ENCODE measurements around the gene PPARG.
"Not testable (repeated sequence)": the region's sequence is repeated elsewhere in the genome, so short reads cannot be mapped to it uniquely, and the experiment has no call there.

PPARG gene

DNA sequence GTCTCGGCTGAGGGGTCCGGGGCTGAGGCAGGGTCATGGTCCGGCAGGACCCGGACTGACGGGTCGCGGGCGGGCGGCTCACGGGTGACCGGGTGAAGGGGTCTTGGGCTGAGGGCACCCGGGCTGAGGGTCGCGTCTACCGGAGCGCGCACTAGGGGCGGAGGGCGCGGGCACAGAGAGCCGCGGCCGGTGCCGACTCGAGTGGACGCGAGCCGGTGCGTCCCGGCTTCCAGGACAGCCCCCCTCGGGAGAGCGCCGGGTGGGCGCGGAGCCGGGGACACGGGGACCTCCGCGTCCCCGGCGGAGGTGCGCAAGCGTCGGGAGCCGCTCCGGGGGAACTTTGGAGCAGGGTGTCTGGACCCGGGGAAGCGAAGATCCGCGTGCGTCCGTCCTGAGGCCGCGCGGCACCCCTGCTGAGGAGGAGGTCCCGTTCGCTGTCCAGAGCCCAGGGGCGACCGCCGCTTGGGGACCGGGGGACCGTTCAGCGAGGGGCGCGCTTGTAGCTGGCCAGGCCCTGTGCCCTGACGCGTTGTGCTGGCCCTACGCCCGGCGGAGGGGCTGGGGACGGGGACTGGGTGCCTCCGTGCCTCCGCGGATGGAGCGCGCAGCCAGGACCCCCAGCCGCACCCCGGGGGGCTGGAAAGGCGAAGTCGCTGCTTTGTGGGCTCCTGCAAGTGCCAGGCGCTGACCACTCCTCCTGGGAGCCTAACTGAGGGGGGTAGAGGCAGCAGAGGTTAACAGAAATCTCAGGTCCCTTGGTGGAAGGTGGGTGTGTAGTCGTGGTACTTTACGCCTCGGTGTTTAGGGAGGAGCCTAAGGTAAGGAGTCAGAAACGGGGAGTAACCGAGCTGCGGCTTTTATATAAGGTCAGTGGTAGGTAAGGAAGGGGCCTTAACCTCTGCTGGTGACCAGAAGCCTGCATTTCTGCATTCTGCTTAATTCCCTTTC, at the start of gene PPARG:
Gene PPARG, plus strand, starts transcription at position 889 of the 948 bp plus-strand sequence. CDS start 90,642 bp downstream, outside the sequence.
- DNase-seq: no peak

DNA sequence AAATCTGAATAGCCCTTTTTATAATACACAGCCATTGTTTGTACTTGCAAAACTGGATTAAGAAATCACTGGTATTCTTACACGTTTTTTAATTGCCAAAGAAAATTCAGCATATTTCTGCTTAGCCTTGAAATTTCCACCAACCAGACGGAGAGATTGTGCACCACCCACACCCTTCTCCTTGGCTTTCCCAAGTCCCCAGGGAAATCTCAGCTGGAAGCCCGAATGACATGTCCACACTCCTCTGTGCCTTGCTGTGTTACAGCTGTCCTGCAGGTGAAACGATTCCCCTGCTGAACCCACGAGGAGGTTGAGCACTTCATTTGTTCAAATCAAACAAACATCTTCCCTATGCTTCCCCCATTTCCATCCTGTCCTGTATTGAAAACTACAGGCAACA, 49.6 kb upstream of the PPARG start:
- DNase-seq: no peak

DNA sequence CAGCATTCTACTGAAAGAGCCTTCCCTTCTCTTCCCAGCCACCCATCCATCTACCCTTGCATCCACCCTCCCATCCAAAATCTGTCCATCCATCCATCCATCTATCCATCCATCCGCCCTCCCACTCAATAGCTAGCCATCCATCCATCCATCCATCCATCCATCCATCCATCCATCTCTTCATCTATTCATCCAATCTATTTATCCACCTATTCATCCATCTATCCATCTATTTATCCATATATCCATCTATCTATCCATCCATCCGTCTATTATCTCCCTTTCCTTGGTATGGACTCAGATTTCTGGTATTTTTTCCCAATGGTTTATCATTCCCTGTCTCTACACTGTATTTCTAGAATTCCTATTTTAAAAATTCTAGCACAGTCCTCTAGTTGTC, 46.1 kb upstream of the PPARG start:
- DNase-seq: no peak

DNA sequence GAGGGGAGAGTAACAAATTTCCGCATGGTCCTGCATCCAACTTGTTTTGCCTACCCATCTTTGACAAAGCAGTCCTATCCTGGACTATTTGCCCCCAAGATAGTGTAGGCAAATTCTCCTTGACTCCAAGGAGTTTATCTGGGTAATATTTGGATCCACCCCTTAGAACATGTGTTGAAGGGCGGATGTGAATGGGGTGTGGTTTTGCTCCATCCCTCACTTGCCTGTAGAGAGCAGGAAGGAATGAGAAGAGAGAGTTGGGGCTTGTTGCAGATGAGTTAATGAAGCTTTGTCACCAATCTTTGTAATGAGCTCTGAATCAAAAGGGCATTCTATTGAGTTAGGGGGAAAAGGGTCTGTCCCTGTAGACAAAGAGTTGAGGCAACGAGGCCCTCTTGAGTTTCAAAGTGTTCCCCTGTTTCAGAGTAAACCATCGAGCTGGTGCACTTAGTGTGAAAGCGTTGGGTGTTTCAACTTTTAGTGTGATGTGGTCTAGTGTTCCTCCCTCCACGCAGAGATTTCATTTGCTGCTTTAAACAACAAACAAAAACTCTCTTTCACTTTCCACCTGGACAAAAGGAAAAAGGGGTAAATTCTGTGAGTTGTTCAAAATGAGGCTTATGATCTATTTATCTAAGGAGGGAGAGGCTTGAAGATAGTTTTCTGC, 42.2 kb upstream of the PPARG start:
- no peak for DNase-seq

DNA sequence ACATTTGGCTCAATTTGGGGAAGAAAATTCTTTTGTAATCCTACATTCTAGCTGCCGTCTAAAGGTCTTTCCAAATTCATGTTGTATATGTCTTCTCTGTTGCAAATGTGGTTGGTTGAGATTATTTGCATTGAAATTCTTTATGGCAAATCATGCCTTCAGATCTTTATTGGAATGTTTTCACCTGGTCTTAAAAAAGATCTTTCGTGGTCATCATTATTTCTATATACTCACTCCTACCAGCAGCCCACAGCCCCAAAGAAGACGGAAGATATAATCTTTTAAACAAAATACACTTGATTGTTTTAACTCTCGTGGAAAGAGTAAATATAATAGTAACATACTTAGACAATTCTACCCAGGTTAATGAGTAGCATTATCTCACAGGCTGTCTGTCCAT, 41.5 kb upstream of the PPARG start:
- DNase-seq: no peak

DNA sequence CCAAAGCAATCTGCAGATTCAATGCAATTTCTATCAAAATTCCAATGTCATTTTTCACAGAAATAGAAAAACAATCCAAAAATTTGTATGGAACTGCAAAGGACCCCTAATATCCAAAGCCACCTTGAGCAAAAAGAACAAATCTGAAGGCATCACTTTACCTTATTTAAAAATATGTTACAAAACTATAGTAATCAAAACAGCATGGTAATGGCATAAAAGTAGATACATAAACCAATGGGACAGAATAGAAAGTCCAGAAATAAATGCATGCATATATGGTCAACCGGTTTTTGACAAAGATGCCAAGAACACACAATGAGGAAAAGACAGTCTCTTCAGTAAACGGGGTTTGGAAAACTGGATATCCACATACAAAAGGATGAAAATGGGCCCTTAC, 39.4 kb upstream of the PPARG start:
- DNase-seq: no peak

DNA sequence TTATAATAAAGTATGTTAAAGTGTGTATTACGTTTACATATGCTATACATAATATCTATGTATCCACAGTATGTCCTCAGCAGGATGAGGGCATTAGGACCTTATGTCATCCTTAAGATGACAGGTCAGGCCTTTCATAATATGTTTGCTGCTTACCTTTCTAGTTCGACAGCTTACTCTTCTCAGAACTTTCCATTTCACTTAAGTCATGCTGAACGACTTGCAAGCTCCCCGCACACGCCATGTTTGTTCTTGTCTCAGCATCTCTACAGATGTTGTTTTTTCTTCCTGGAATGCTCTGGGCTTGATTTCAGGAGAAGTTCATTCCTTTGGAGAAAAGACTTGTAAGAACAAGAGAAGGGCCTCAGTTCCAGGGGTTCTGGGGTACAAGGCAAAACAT, 36.0 kb upstream of the PPARG start:
- no peak for DNase-seq

DNA sequence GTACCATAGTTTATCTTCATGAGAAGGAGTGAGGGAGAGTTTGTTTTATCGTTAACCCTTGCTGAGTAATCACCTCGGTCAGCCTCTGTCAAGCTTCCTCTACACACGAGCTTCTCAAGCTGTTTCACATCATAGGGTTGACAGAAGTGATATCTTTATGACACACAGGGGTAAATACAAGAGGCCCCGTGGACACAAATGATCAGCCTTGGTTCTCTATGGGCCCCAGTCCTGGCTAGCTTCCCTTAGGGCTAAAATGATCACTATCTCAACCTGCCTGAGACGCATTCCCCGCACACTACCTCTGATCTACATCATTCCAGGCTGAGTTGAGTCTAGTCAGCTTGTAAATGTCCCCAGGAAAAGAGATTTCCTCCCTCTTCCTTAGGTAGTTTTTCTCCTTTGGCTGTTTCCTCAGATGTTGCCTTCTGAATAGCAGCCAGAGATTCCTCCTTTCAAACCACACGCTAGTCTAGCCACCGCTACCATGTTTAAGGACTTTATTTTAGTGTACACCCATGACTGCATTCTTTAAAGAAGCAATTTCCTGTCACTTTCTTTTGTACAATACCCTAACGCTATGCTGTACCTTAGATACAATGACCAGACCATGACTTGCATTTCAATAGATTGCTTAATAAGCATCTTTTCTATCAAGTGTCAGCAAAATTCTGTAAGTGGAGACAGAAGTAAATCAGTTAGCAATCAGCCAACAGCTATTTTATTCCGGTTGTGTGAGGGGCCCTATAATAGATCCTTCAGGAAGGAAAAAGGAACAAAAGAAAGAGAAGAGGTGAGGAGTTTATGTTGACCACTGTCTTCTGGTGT, 35.1 kb upstream of the PPARG start:
- no peak for DNase-seq

DNA sequence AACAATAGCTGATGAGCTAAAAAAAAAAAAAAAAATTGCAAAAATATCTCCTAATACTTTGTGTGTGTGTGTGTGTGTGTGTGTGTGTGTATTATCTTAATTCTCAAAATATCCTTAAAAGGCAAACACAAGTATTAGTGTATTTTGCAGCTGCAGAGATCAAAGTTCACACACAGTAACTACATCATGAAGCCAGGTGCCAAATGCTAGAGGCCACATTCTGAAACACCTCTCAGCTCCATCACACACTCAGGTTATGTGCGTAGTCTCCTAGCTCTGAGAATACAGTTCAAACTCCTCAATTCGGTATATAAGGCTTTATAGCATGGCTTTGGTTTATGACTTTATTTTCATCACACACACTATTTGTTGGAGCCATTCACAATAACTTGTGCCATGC, 33.5 kb upstream of the PPARG start:
- DNase-seq: no peak

DNA sequence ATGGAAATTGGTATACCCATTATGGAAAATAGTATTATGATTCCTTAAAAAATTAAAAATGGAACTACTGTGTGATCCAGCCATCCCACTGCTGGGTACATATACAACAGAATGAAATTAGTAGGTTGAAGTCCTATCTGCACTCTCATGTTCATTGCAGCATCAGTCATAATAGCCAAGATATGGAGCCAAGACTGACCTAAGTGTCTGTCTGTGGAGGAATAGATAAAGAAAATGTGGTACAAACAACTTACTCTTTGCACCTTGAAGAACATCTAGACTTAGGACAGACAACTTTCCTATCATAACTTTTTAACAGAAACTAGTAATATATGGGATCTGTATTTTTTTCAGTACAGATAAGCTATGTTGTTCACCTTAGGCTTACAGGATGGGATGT, 30.0 kb upstream of the PPARG start:
- DNase-seq: no peak

DNA sequence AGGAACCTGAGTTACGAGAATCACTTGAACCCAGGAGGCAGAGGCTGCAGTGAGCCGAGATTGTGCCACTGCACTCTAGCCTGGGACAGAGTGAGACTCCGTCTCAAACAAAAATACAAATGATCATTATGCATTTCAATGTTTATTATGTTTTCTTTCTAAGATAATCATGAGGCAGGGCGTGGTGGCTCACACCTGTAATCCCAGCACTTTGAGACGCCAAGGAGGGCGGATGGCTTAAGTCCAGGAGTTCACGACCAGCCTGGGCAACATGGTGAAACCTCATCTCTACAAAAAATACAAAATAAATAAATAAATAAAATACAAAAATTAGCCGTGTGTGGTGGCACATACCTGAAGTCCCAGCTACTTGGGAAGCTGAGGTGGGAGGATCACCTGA, 26.7 kb upstream of the PPARG start:
- not testable (repeated sequence) for DNase-seq

DNA sequence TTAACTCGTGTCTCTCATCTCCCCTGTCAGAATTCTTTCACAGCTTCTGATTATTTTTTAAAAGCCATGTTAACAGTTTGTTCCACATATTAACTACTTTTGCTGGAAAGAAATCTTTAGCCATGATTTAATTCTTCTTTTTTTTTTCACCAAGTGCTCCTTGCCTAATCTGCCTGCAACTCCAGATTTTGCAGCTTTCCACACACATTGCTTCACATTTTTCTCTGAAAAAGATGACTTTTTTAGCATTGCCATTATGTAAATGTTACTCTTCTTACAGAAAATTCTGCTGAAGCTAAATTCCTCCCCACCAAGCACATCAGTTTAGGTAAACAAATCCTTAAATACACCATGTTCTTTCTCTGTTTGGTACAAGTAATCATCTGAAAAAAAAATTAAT, 23.4 kb upstream of the PPARG start:
- no peak for DNase-seq

DNA sequence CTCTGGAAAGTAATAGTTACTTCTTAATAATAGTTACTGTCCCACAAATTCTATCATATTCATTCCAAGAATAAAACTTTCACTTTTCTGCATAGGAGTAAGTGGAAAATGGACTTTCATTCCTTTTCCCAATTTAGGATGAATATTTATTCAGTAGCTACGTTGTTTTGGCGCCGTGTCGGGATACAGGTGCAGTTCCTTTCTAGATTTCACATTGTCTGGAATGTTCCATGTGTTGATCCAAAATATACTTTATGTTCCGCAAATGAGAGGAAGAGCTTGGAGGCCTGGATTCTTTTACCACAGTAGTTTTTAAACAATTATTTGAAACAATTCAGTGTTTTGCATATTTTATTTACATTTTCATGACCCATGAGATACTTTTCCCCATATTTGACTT, 22.8 kb upstream of the PPARG start:
- DNase-seq: no peak

DNA sequence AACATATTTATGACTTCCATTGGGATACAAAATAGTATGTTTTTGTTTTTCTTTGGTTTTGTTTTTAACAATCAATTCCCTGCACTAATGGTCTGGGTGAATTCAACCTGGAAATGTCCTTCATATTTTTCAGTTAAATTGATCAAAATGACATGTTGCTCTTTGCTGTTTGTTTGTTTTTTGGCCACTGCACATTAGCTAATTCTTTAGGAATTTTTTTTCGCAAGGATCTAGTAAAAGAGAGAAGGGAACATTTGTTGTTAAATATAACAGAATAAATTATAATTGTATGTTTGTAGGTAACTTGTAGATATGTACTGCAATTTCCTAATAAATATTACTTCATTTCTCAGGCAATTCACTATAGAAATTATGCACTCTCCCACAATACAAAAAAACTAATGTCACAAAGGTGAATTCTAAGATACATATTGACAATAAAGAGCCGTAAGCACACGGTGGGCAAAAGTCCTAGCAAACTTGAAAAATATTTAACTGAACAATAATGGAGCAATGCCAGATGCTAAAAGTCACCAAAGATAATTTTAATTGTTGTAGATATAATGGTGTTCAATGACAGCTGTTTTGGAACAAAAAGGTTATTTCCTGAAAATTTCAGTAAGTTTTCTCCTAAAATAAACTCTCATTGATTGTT, 21.4 kb upstream of the PPARG start:
- DNase-seq: no peak

DNA sequence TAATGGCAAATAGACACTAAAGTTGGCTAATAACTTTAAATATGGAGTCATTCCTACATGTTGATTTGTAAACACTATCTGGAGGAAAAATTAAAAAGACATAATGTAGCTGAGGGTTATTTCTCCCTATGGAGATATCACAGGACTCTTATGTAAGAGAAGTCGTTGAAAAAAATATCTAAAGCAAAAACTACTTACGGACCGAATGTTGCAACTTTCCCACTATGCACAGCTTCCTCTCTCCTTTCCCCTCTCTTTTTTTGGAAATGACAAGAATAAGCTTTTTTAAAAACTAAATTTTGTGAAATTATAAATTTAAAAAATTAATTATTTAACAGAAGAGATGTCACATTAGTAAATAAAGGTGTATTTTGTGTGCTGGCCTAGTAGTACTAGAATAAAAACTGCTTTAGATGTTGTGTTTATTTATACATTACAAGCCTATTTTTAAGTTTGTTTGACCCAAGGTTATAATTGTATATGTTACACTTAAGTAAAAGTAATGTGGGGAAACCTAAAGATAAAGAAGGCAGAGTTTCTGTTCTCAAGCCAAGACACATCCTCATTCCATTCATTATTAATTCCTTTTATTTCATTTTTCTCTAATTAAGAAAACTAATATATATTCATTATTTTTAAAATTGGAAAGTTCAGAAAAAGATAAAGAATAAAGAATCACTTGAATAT, 20.7 kb upstream of the PPARG start:
- no peak for DNase-seq

DNA sequence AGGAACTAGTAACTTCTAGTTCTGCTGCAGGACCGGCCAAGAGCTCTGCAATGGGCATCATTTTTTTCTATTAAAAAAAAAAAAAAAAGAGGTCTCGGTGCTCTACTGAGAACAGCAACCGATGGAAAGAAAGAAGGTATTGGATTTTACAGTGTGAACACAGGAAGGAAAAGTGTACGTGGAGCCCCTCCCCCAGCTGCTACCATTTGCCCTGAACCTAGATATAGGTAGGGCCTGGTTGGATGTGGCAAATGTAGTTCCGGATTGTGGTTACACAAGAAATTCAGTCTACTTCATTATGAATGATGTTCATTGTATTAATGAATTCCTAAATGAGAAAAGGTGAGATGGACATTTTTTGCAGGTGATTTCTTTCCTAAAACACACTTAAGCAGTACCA, 17.9 kb upstream of the PPARG start:
- no peak for DNase-seq

DNA sequence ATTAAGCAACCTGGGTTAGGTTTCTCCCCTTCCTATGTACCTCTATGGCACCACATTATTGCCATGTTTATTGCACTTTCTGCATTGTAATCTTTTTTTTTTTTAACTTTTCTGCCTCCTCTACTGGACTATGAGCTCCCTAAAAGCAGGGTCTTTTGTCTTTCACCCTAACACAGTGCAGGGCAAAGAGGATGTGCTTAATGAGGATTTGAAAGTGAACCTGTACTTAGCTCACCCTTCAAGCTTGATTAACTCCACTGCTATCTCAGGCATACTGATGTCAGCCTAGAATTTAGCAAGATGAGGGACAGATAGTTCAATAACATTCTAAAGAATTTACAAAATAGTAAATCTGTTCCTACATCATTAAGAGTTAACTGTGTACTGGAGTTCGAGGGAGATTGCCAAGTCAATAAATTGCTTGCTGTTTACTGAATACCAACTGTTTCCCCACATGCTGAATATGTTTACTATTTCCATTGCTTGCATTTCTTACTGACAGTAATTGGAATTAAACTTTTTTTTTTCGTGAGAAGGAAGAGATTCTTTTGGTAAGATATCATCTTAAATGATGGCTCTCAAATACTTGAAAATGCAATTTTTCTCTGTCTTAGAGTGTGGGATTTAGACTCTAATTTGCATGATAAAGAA, 15.7 kb upstream of the PPARG start:
- no peak for DNase-seq

DNA sequence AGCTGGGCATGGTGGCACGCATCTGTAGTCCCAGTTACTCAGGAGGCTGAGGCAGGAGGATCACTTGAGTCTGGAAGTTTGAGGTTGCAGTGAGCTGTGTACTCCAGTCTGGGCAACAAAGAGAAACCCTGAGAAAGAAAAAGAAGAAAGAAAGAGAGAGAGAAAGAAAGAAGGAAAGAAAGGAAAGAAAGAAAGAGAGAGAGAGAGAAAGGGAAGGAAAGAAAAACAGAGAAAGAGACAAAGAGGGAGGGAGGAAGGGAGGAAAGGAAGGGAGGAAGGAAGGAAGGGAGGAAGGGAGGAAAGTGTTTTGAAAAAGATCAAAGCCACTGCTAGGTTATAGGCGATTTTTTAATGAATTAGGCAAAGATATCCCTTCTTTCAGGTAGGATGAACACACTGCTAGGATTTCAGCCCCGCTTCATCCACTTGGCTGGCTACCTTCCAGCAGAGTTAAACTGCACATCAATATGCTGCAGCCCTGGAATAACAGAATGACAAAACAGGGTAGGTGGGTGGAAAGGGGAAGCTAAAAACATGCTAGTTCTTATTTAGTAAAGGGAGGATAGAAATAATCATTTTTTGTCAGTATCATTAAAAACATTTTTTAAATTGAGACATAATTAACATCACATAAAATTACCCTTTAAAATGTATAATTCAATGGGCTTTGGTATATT, 12.8 kb upstream of the PPARG start:
- no peak for DNase-seq

DNA sequence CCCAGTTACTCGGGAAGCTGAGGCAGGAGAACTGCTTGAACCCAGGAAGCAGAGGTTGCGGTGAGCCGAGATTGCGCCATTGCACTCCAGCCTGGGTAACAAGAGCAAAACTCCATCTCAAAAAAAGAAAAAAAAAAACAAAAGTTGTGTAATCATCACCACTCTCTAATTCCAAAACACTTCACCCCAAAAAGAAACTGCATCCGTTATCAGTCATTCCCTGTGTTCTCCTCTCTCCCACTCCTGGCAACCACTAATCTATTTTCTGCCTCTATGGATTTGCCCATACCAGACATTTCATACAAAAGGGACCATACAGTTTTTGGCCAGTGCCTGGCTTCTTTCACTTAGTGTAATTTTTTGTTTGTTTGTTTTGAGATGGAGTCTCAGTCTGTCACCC, 12.0 kb upstream of the PPARG start:
- DNase-seq: not testable (repeated sequence)

DNA sequence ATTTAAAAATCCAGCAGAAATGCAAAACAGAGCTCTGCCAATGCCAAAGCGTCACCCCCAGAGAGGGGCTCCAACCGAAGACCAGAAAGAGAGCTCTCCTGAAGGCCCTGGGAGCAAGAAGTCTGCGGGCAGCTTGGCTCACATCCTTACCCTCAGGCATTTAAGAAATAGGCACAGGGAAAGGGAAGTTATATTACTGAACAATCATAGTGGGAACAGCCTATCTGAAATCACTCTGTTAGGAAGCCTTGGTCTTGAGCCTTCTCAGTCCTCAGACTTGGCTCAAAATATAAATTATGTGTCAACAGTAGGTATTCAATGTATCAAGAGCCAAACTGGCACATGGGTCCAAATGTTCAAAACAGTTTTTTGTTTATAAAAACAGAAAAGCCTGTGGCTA, 10.3 kb upstream of the PPARG start:
- DNase-seq: no peak
